ENCODE measurements around the gene R3HDM2. TPM values are rescaled to one million over a fixed set of nuclear protein-coding genes. Genes with fewer than 3 reads are reported as not detected.
A peak's percentile ranks its signal among the peaks of the same experiment; 100 is the strongest.

The R3HDM2 gene
- total RNA-seq, 2 experiments from 2014 or later: 59.0 to 61.7 TPM

- DNase-seq (no peak), ATAC-seq (no peak)
- POLR2A ChIA-PET: no interaction called here
- no peaks in the 10 kb centered on the region for H3K9me3 Mint-ChIP-seq (ENCODE audit: insufficient read depth)
- H3K4me3 Mint-ChIP-seq: no peak overlapping the region
- H3K27ac Mint-ChIP-seq: no peak overlapping the region
- H3K36me3 Mint-ChIP-seq (ENCODE audit: low read depth): peaks cover 37% of the 10 kb centered on the region
- CTCF ChIA-PET: interaction anchor here (1.0 to 3.3 kb wide), 2 partner anchors 13 to 42 kb away, joined by 3 to 15 read pairs; no protein-coding TSS in a partner anchor
- no peaks in the 10 kb centered on the region for H3K27me3 Mint-ChIP-seq (ENCODE audit: low read depth)
- H3K4me1 Mint-ChIP-seq (ENCODE audit: low read depth): no peaks in the 10 kb centered on the region
These were observed 174.9 kb downstream of the R3HDM2 start for GRCh38 chr12:57255916-57256315.

GRCh38 chr12:57254506-57255280 is 176.2 kb downstream of the R3HDM2 start:
- ChIA-PET POLR2A (no interaction called here), CTCF (interaction anchor here (3.3 kb wide), 1 partner anchor 12 kb away, joined by 15 read pairs; no protein-coding TSS in a partner anchor)
- ATAC-seq: no peak
- no peak for DNase-seq
- Mint-ChIP-seq H3K27me3 (ENCODE audit: low read depth) (no peaks in the 10 kb centered on the region), H3K27ac (no peak overlapping the region), H3K4me3 (no peak overlapping the region), H3K36me3 (ENCODE audit: low read depth) (peaks cover 29% of the 10 kb centered on the region), H3K4me1 (ENCODE audit: low read depth) (no peaks in the 10 kb centered on the region), H3K9me3 (ENCODE audit: insufficient read depth) (no peaks in the 10 kb centered on the region)

GRCh38 chr12:57250956-57251355 is 179.9 kb downstream of the R3HDM2 start, which contains the start of gene STAC3:
Gene STAC3 (minus strand): TSS chr12:57251187. CDS start chr12:57249636, 1,551 bp downstream.
- POLR2A ChIA-PET: no interaction called here
- no peak within 1 kb of the TSS for H3K27ac Mint-ChIP-seq

GRCh38 chr12:57250541-57250940 is 180.3 kb downstream of the R3HDM2 start:
- Mint-ChIP-seq H3K36me3 (ENCODE audit: low read depth) (peaks cover 9% of the 10 kb centered on the region), H3K27me3 (ENCODE audit: low read depth) (no peaks in the 10 kb centered on the region), H3K4me3 (no peak overlapping the region), H3K27ac (no peak overlapping the region), H3K4me1 (ENCODE audit: low read depth) (peaks cover 10% of the 10 kb centered on the region), H3K9me3 (ENCODE audit: insufficient read depth) (no peaks in the 10 kb centered on the region)
- POLR2A ChIA-PET: no interaction called here
- ATAC-seq: no peak
- no peak for DNase-seq
- CTCF ChIA-PET: interaction anchor here (0.8 to 3.5 kb wide), 4 partner anchors 8 to 205 kb away, joined by 3 to 31 read pairs (median 18); partner anchors contain the start of gene INHBE

More at GRCh38 chr12:57250956-57251355, 179.9 kb downstream of the R3HDM2 start, which contains the start of gene STAC3:
- peaks cover 13% of the 10 kb centered on the region for H3K36me3 Mint-ChIP-seq (ENCODE audit: low read depth)
- peaks cover 10% of the 10 kb centered on the region for H3K4me1 Mint-ChIP-seq (ENCODE audit: low read depth)
- no peak within 1 kb of the TSS for H3K4me3 Mint-ChIP-seq
- DNase-seq: no peak
- no peak for ATAC-seq
- CTCF ChIA-PET: interaction anchor here (0.7 to 3.5 kb wide), 4 partner anchors 9 to 205 kb away, joined by 4 to 31 read pairs (median 18); partner anchors contain the start of gene INHBE
- H3K9me3 Mint-ChIP-seq (ENCODE audit: insufficient read depth): no peaks in the 10 kb centered on the region
- H3K27me3 Mint-ChIP-seq (ENCODE audit: low read depth): no peaks in the 10 kb centered on the region

GRCh38 chr12:57248934-57249742 is 181.7 kb downstream of the R3HDM2 start:
- Mint-ChIP-seq H3K4me1 (ENCODE audit: low read depth) (peaks cover 11% of the 10 kb centered on the region), H3K4me3 (peak overlapping the region; percentile 46), H3K27ac (peak overlapping the region; percentile 44), H3K27me3 (ENCODE audit: low read depth) (no peaks in the 10 kb centered on the region), H3K36me3 (ENCODE audit: low read depth) (peaks cover 5% of the 10 kb centered on the region), H3K9me3 (ENCODE audit: insufficient read depth) (no peaks in the 10 kb centered on the region)
- DNase-seq (no peak), ATAC-seq (peak; percentile 58)
- POLR2A ChIA-PET: interaction anchor here (0.7 kb wide), 1 partner anchor 10 kb away, joined by 3 read pairs; no protein-coding TSS in a partner anchor
- CTCF ChIA-PET: interaction anchor here (1.0 to 3.4 kb wide), 6 partner anchors 9 to 210 kb away, joined by 3 to 28 read pairs (median 8); partner anchors contain the start of genes GLI1 and INHBE

- H3K4me1 Mint-ChIP-seq (ENCODE audit: low read depth): peaks cover 31% of the 10 kb centered on the region
- no peak for DNase-seq
- peaks cover 5% of the 10 kb centered on the region for H3K27me3 Mint-ChIP-seq (ENCODE audit: low read depth)
- ATAC-seq: no peak
- CTCF ChIA-PET: interaction anchor here (2.3 to 12.3 kb wide), 3 partner anchors 7 to 34 kb away, joined by 12 to 389 read pairs (median 12); partner anchors contain the start of gene SHMT2
- POLR2A ChIA-PET: no interaction called here
- no peak overlapping the region for H3K4me3 Mint-ChIP-seq
- no peaks in the 10 kb centered on the region for H3K9me3 Mint-ChIP-seq (ENCODE audit: insufficient read depth)
- H3K27ac Mint-ChIP-seq: no peak overlapping the region
- peaks cover 2% of the 10 kb centered on the region for H3K36me3 Mint-ChIP-seq (ENCODE audit: low read depth)
These were observed 183.8 kb downstream of the R3HDM2 start for GRCh38 chr12:57247041-57247440.

GRCh38 chr12:57244312-57244696 is 186.5 kb downstream of the R3HDM2 start:
- no peak for ATAC-seq
- Mint-ChIP-seq H3K27me3 (ENCODE audit: low read depth) (peaks cover 24% of the 10 kb centered on the region), H3K9me3 (ENCODE audit: insufficient read depth) (no peaks in the 10 kb centered on the region), H3K4me1 (ENCODE audit: low read depth) (peaks cover 56% of the 10 kb centered on the region), H3K27ac (peak overlapping the region; percentile 12), H3K4me3 (no peak overlapping the region), H3K36me3 (ENCODE audit: low read depth) (peaks cover 2% of the 10 kb centered on the region)
- CTCF ChIA-PET: interaction anchor here (0.9 to 12.3 kb wide), 17 partner anchors 8 to 214 kb away, joined by 3 to 389 read pairs (median 15); partner anchors contain the start of genes GLI1, NXPH4, SHMT2 and STAC3
- POLR2A ChIA-PET: interaction anchor here (0.7 kb wide), 1 partner anchor 12 kb away, joined by 3 read pairs; no protein-coding TSS in a partner anchor
- DNase-seq: no peak

GRCh38 chr12:57243521-57244311 is 187.1 kb downstream of the R3HDM2 start:
- DNase-seq (peak; percentile 89), ATAC-seq (peak; percentile 18)
- no peaks in the 10 kb centered on the region for H3K9me3 Mint-ChIP-seq (ENCODE audit: insufficient read depth)
- peaks cover 55% of the 10 kb centered on the region for H3K4me1 Mint-ChIP-seq (ENCODE audit: low read depth)
- peaks cover 27% of the 10 kb centered on the region for H3K27me3 Mint-ChIP-seq (ENCODE audit: low read depth)
- H3K36me3 Mint-ChIP-seq (ENCODE audit: low read depth): peaks cover 2% of the 10 kb centered on the region
- peak overlapping the region; percentile 17 for H3K27ac Mint-ChIP-seq
- POLR2A ChIA-PET: no interaction called here
- CTCF ChIA-PET: interaction anchor here (0.6 to 12.3 kb wide), 33 partner anchors 8 to 610 kb away, joined by 3 to 389 read pairs (median 5); partner anchors contain the start of genes GLI1, INHBE, NXPH4 and SHMT2
- H3K4me3 Mint-ChIP-seq: peak overlapping the region; percentile 44

- Mint-ChIP-seq H3K9me3 (ENCODE audit: insufficient read depth) (no peaks in the 10 kb centered on the region), H3K27ac (no peak overlapping the region), H3K27me3 (ENCODE audit: low read depth) (peaks cover 30% of the 10 kb centered on the region), H3K4me1 (ENCODE audit: low read depth) (peaks cover 60% of the 10 kb centered on the region), H3K4me3 (peak overlapping the region; percentile 44), H3K36me3 (ENCODE audit: low read depth) (peaks cover 2% of the 10 kb centered on the region)
- ChIA-PET CTCF (interaction anchor here (0.6 to 12.3 kb wide), 40 partner anchors 9 to 609 kb away, joined by 3 to 389 read pairs (median 3); partner anchors contain the start of genes GLI1, INHBC, INHBE and NXPH4), POLR2A (interaction anchor here (0.9 to 3.4 kb wide), 3 partner anchors 13 to 132 kb away, joined by 3 to 11 read pairs (median 5); partner anchors contain the start of genes LRP1 and SHMT2)
- ATAC-seq: no peak
- DNase-seq: peak; percentile 69
These were observed 188.0 kb downstream of the R3HDM2 start for GRCh38 chr12:57242691-57243454.

- ChIA-PET CTCF (interaction anchor here (0.7 to 12.3 kb wide), 33 partner anchors 10 to 608 kb away, joined by 3 to 389 read pairs (median 5); partner anchors contain the start of genes GLI1, INHBC, INHBE and NXPH4), POLR2A (interaction anchor here (0.9 to 3.4 kb wide), 3 partner anchors 13 to 132 kb away, joined by 3 to 11 read pairs (median 5); partner anchors contain the start of genes LRP1 and SHMT2)
- no peak overlapping the region for H3K27ac Mint-ChIP-seq
- ATAC-seq (no peak), DNase-seq (no peak)
- peaks cover 36% of the 10 kb centered on the region for H3K27me3 Mint-ChIP-seq (ENCODE audit: low read depth)
- H3K4me3 Mint-ChIP-seq: no peak overlapping the region
- peaks cover 65% of the 10 kb centered on the region for H3K4me1 Mint-ChIP-seq (ENCODE audit: low read depth)
- peaks cover 2% of the 10 kb centered on the region for H3K36me3 Mint-ChIP-seq (ENCODE audit: low read depth)
- H3K9me3 Mint-ChIP-seq (ENCODE audit: insufficient read depth): no peaks in the 10 kb centered on the region
These were observed 188.5 kb downstream of the R3HDM2 start for GRCh38 chr12:57242329-57242690.
